ENCODE measurements around the gene RASGRF1.

GRCh38 chr15:79060175-79060574, 30.4 kb downstream of the RASGRF1 start:
- TF ChIP-seq CTCF (IDR thresholded peaks at IDR 0.05) (no peak), POLR2A (IDR thresholded peaks at IDR 0.05) (no peak)
